IMR-90 (cell line): ENCODE results near the gene FNDC3A.

Experiments
- CEBPB ChIP-seq: IDR thresholded peaks from 2 replicates; pipeline ENCODE4 v1.6.1; 2012; ENCODE audit warnings: low read depth, low read length, improper control_type of control experiment
- FOS ChIP-seq: fragments of 150-350 bp; IDR thresholded peaks from 2 replicates; pipeline ENCODE4 v1.6.1; 2016; ENCODE audit warnings: low read depth, low read length
- MAFK ChIP-seq: IDR thresholded peaks from 2 replicates; pipeline ENCODE4 v1.6.1; 2012; ENCODE audit warnings: low read depth, low read length, improper control_type of control experiment
- MXI1 ChIP-seq: IDR thresholded peaks from 2 replicates; pipeline ENCODE4 v1.6.1; 2012; ENCODE audit warnings: low read depth, mild to moderate bottlenecking, low read length, moderate library complexity, borderline replicate concordance
- POLR2A ChIP-seq: IDR thresholded peaks from 2 replicates; pipeline ENCODE4 v1.6.1; 2012; ENCODE audit warnings: mild to moderate bottlenecking, low read depth, low read length
- RAD21 ChIP-seq: IDR thresholded peaks from 2 replicates; pipeline ENCODE4 v1.6.1; 2012; ENCODE audit warnings: low read length, improper control_type of control experiment
- RCOR1 ChIP-seq: IDR thresholded peaks from 2 replicates; pipeline ENCODE4 v1.6.1; 2012; ENCODE audit warnings: mild to moderate bottlenecking, low read length, improper control_type of control experiment; ENCODE audit not compliant: insufficient replicate concordance
- RFX5 ChIP-seq: IDR thresholded peaks from 2 replicates; pipeline ENCODE4 v1.8.0; 2012; ENCODE audit warnings: low read depth, mild to moderate bottlenecking, low read length, moderate library complexity
- SMC3 ChIP-seq: fragments of 150-350 bp; IDR thresholded peaks from 2 replicates; pipeline ENCODE4 v1.6.1; 2016; ENCODE audit warnings: low read depth, mild to moderate bottlenecking, antibody characterized with exemption, low read length, moderate library complexity
- TF ChIP-seq, protein P1 (sequence below): conservative IDR thresholded peaks from 2 replicates; pipeline ENCODE4 v1.5.1; 2012; ENCODE audit warnings: mild to moderate bottlenecking, low read depth, low read length, improper control_type of control experiment
- TF ChIP-seq, protein P2 (sequence below): fragments of 150-350 bp; IDR thresholded peaks from 2 replicates; pipeline ENCODE4 v1.6.1; 2016; ENCODE audit warnings: low read depth, mild to moderate bottlenecking, low read length, moderate library complexity, borderline replicate concordance
- TF ChIP-seq, protein P3 (sequence below): fragments of 150-350 bp; IDR thresholded peaks from 2 replicates; pipeline ENCODE4 v1.6.1; 2017; ENCODE audit warnings: mild to moderate bottlenecking, antibody characterized with exemption, low read length, low read depth

DNA sequence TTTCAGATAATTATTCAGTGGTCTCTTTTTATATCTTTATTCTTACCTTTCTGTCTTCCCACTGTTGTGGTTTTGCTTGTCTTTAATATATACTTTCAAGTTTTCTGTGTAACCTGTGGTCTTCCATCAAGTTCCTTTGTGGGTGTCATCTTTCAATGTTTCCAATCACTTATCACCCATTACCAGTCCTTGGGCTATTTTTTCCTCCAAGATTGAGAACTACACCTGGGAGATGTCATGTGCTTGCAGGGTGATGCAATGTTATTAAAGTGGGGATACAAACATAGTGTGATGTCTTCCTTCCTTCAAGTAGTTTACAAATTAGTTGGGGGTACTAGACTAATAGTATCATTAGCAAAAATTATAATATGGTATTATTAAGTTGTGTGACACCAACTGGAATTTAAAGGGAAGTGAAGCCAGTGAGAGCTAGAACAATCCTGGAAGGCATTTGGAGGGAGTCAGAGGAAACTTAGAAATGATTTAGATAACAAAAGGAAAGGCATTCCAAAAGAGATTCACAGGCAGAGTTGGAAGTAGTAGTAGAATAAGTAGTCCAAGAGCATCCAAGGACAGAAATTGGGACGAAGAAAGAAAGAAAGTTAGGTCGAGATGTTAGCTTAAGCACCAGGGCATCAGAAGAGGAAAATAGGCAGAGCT lies 3.4 kb downstream of the FNDC3A start:
- TF ChIP-seq, protein P1, sequence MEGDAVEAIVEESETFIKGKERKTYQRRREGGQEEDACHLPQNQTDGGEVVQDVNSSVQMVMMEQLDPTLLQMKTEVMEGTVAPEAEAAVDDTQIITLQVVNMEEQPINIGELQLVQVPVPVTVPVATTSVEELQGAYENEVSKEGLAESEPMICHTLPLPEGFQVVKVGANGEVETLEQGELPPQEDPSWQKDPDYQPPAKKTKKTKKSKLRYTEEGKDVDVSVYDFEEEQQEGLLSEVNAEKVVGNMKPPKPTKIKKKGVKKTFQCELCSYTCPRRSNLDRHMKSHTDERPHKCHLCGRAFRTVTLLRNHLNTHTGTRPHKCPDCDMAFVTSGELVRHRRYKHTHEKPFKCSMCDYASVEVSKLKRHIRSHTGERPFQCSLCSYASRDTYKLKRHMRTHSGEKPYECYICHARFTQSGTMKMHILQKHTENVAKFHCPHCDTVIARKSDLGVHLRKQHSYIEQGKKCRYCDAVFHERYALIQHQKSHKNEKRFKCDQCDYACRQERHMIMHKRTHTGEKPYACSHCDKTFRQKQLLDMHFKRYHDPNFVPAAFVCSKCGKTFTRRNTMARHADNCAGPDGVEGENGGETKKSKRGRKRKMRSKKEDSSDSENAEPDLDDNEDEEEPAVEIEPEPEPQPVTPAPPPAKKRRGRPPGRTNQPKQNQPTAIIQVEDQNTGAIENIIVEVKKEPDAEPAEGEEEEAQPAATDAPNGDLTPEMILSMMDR, result no peak
- TF ChIP-seq CEBPB (peak; percentile 62), MAFK (no peak), SMC3 (no peak), RFX5 (no peak), POLR2A (no peak), FOS (no peak), MXI1 (no peak), RAD21 (no peak), RCOR1 (no peak)
- TF ChIP-seq, protein P2, sequence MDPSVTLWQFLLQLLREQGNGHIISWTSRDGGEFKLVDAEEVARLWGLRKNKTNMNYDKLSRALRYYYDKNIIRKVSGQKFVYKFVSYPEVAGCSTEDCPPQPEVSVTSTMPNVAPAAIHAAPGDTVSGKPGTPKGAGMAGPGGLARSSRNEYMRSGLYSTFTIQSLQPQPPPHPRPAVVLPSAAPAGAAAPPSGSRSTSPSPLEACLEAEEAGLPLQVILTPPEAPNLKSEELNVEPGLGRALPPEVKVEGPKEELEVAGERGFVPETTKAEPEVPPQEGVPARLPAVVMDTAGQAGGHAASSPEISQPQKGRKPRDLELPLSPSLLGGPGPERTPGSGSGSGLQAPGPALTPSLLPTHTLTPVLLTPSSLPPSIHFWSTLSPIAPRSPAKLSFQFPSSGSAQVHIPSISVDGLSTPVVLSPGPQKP, result no peak
- TF ChIP-seq, protein P3, sequence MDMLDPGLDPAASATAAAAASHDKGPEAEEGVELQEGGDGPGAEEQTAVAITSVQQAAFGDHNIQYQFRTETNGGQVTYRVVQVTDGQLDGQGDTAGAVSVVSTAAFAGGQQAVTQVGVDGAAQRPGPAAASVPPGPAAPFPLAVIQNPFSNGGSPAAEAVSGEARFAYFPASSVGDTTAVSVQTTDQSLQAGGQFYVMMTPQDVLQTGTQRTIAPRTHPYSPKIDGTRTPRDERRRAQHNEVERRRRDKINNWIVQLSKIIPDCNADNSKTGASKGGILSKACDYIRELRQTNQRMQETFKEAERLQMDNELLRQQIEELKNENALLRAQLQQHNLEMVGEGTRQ, result no peak
